Measurements from ENCODE around the gene MKI67.
A peak's percentile ranks its signal among the peaks of the same experiment; 100 is the strongest.

Gene MKI67

GRCh38 chr10:128068398-128069285, 57.6 kb downstream of the MKI67 start:
- DNase-seq, result no peak

- DNase-seq, result no peak
These were observed 58.4 kb downstream of the MKI67 start for GRCh38 chr10:128067691-128068397.

- no peak for DNase-seq
These were observed 59.3 kb downstream of the MKI67 start for GRCh38 chr10:128066870-128067382.

- no peak for DNase-seq
These were observed 60.2 kb downstream of the MKI67 start for GRCh38 chr10:128065881-128066534.

- DNase-seq, result no peak
These were observed 61.1 kb downstream of the MKI67 start for GRCh38 chr10:128064970-128065580.

GRCh38 chr10:128064108-128064969, 61.9 kb downstream of the MKI67 start:
- peak in 30 of 51 donors; percentile 20 to 80 (median 48) for DNase-seq

- peak in 1 of 51 donors; percentile 29 for DNase-seq
These were observed 62.5 kb downstream of the MKI67 start for GRCh38 chr10:128063736-128064107.

GRCh38 chr10:128062881-128063563, 63.2 kb downstream of the MKI67 start:
- DNase-seq, result peak in 5 of 51 donors; percentile 9 to 19 (median 12)

GRCh38 chr10:128062331-128062880, 63.8 kb downstream of the MKI67 start:
- no peak for DNase-seq

- no peak for DNase-seq
These were observed 64.6 kb downstream of the MKI67 start for GRCh38 chr10:128061306-128062300.

GRCh38 chr10:128060341-128061250, 65.6 kb downstream of the MKI67 start:
- peak in 1 of 51 donors; percentile 36 for DNase-seq

- no peak for DNase-seq
These were observed 66.3 kb downstream of the MKI67 start for GRCh38 chr10:128059982-128060293.

GRCh38 chr10:128059266-128059981, 66.8 kb downstream of the MKI67 start:
- no peak for DNase-seq

- DNase-seq, result no peak
These were observed 67.5 kb downstream of the MKI67 start for GRCh38 chr10:128058750-128059134.

- no peak for DNase-seq
These were observed 68.0 kb downstream of the MKI67 start for GRCh38 chr10:128058106-128058749.

Data from hypothalamus (tissue), 51 donors.